Anterior cingulate cortex (tissue), 58 donors: ENCODE measurements around the gene PIK3R1.
"Not testable (repeated sequence)": the region's sequence is repeated elsewhere in the genome, so short reads cannot be mapped to it uniquely, and the experiment has no call there.

Source experiments
- DNase-seq, 58 donors: peaks; one replicate each; lab custom pipeline; 2025; lab: John Stamatoyannopoulos, UW

Gene PIK3R1

DNA sequence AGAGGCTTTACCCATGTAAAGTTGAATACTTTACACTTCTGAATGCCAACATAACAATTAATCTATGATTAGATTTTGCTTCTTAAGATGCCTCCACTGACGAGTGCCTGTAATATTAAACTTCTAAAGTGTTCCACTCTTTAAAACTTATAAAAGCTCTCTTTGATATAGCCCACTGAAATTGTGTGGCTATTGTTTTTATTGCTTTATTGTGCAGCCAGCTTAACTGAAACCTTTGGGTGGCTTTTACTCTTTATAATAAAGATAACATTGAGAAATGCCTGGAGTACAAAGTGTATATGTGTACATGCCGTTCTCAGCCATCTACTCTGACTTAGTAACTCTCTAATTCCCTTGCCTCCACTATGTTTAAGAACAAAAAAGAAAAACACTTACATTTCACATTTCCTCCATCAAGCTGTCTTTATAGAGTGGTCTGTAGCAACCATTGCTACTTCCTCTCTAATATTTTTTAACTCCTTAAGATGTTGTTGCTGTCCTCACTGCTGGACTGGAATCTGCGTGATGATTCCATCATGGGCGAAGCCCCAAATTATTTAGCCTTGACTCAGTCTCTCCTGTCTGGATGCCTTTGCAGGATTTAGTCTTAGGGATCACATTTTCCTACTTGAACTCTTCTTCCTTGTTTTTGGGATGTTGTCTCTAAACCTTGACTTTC, 9.1 kb downstream of the PIK3R1 start:
- no peak for DNase-seq

DNA sequence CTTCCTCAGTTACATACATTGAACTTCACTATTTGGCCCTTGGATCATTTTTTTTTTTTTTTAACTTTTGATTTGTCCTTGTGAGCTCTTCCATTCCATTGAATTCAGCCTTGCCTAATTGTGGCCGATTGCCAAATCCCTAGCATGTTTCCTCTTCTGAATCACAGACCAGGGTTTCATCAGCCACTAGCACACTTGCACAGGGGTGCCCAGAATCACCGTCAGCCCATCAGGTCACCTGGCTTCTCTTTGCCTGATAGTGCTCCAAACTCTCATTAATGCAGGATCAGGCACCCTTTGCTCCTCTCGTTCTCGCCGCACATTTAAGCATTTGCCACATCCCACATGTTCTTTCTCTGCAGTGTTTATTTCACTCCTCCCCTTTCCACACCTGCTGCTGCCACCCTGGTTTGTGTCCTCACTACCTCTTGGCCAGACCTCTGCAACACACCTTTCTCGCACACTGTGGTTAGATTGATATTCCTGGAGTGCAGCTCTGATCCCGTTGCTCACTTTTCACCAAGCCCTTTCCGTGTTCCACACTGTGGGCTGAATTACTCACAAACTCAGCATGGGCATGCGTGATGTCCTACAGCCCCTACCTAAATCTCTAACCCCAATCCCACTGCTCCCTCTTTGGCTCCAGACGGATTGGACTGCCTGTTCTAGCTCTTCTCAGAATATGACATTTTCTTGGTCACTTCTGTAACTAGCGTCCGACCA, 9.8 kb downstream of the PIK3R1 start:
- peak in 3 of 58 donors; percentile 21 to 65 (median 23) for DNase-seq

GRCh38 chr5:68225911-68226545, 10.5 kb downstream of the PIK3R1 start:
- no peak for DNase-seq

DNA sequence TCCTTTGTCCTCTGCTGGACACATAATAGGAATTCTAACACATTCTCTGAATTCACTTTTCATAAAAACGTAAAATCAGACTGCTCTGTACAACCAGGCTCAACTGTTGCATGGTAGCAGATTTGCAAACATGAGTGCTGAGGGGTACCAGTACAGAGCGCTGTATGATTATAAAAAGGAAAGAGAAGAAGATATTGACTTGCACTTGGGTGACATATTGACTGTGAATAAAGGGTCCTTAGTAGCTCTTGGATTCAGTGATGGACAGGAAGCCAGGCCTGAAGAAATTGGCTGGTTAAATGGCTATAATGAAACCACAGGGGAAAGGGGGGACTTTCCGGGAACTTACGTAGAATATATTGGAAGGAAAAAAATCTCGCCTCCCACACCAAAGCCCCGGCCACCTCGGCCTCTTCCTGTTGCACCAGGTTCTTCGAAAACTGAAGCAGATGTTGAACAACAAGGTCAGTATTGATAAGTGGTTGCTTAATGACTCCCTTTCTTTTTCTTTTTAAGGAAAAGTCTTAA, 11.1 kb downstream of the PIK3R1 start:
- DNase-seq = no peak

DNA sequence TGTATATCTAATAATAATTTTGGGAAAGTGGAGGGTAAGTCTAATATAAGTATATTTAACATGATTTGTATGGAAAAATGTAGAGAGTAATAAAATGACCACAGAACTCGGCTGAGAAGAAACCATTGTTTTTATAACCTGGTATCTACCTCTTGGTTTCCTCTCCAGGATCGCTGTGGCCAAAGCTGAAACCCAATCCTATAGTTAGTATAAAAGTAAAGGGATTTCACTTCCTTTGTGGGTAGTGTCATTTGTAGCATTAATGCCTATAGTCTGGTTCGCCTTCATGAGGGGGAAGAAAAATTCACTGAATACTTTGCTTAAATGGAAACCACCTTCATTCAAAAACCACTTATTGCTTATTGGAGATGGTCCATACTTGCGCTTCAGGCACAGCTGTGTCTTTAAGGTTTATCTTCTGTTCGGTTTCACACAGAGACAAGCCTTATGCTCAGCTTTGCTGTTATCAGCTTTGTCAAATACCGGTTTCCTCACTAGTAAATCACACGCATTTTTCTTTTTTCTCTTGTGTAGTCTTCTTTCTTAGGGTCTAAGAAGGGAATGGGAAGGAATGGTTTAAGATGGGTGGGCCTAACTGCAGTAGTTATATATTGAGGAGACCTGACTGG, 12.1 kb downstream of the PIK3R1 start:
- no peak for DNase-seq

- DNase-seq = no peak
These were observed 13.9 kb downstream of the PIK3R1 start for GRCh38 chr5:68229416-68229815.

- peak in 4 of 58 donors; percentile 16 to 40 (median 28) for DNase-seq
These were observed 14.7 kb downstream of the PIK3R1 start for GRCh38 chr5:68230285-68230684.

DNA sequence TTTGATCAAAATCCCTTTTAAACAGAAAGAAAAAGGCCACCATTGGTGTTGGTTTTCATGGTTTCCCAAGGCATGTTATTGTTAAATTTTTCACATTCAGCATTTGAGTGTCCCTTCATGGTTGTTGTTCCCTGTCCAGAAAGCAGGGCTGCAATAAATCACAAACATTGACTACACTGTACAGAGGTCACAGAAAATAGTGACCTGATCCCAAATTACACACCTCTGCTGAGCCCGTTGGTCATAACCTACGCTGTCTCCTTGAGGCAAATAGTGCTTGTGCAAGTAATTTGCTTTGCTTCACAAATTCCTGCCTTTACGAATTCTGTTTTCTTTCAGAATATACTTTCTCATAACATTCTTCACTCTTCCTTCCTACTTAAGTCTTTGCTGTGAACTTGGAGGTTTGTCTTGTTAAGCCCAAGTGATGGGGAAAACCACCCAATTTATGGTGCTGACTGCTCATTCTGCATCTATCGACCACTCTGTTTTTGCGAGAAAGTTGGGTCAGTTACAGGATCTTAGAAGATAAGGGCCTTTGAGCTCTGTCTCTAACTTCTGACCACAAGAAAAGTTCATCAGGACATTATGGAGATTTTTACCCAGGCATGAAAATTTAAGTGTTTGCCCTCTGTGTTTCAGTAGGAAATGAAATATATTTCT, 16.0 kb downstream of the PIK3R1 start:
- no peak for DNase-seq

GRCh38 chr5:68232277-68232676, 16.7 kb downstream of the PIK3R1 start:
- no peak for DNase-seq

DNA sequence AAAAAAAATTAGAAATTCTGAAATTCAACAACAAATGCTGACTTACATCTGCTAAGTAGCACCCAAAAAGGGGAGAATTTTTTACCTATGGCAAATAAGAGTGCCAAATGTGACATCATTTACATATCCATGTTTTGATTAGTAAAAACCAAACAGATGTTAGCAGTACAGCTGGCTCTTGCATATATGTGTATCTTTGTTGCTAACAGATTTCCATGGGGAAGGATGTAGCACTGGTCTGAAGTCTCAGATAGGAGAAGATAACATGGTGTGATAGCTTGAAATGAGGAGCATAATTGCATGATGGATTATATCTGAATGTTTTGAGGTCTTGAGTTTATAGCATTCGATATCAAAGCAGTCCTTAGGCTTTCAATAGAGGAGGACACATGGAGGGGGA, 17.5 kb downstream of the PIK3R1 start:
- no peak for DNase-seq

GRCh38 chr5:68235229-68235628, 19.7 kb downstream of the PIK3R1 start:
- not testable (repeated sequence) for DNase-seq

DNA sequence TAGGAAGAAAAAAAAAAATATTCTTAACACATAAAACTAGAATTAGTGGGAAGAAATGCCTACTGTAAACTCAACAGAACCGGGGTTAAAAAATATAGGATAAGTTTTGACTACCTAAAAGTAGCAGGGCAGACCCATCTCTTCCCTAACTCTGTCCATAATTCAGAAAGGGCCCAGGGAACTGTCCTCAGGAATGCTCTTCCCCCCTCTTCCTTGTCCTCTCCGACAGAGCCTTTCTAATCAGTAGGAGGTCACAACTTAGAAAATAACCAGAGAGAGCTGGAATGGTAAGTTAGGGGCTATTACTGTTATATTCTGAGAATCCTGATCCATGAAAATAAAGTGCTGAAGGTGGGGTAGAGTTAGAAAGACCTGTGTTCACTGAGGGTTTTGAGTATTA, 22.2 kb downstream of the PIK3R1 start:
- DNase-seq = no peak

- DNase-seq = peak in 20 of 58 donors; percentile 7 to 69 (median 42)
These were observed 23.9 kb downstream of the PIK3R1 start for GRCh38 chr5:68239487-68239886.

GRCh38 chr5:68240202-68240601, 24.6 kb downstream of the PIK3R1 start:
- no peak for DNase-seq

DNA sequence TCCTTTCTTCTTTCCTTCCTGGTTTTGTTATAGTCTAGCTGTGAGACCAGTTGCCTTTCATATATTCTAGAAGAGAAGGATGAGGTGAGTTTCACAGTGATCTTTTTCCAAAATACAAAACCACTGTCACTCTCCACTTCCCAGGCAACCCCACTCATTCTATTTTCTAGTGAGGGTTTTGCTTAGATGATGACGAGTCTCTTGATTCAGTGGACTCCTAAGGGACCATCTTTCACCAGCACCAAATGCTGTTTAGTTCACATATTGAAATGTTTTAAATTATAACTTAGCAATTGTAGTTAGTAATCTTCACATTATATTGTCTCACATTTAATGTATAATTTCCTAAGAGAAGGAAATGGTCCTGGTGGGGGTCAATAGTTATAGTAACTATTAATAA, 25.2 kb downstream of the PIK3R1 start:
- DNase-seq = no peak

DNA sequence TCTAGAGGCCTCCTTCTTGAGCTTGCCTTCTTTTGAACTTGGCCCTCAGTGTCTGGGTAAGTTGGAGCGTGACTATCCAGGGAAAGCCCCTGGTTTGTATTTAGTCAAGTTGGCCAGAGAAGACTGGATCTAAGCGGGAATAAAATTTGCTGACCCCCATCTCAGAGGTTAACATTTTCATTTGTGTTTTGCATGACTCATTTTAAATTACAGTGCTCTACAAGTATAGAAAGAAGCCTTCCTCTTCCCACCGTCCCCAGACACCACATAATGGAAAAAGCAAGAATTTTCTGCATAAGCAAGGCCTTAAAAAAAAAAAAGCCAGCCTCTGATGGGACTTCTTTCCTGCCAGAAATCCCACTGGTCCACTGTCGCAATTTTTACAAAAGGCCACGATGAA, 27.2 kb downstream of the PIK3R1 start:
- no peak for DNase-seq

GRCh38 chr5:68243251-68243650, 27.7 kb downstream of the PIK3R1 start:
- no peak for DNase-seq

DNA sequence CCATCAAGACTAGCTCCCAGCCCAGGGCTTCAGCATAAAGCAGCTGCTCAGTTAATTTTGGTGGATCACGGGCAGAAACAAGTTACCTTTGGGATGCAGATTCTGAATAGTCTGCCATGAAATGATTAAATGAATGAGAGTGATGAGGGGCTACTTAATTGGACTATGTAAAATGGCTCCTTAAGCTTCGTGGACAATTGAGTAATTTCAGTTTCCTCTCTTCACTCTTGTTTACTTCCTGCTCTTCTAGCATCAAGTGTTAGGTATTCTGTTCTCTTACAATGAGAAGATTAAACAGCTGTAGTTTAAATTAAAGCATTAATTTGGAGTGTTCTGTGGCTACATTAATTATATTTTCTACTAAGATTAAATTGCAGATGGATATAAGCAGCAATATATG, 28.1 kb downstream of the PIK3R1 start:
- no peak for DNase-seq

DNA sequence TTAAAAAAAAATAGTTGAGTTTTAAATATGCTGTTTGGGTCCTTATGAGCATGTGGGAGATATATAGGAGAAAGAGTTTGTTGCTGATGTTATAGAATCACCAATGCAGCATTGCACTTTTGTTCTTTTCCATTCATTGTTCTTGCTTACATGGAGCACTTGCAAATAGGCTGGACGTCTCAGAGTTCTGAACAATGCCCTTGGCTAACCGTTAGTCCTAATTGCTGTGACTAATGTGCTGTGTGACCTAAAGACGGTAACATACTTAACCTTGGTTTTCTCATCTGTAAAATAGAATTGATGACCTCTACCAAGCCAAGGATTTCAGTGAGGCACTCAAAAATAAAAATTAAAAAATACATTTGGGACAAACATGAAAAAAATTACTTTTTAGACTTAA, 29.8 kb downstream of the PIK3R1 start:
- DNase-seq = no peak

DNA sequence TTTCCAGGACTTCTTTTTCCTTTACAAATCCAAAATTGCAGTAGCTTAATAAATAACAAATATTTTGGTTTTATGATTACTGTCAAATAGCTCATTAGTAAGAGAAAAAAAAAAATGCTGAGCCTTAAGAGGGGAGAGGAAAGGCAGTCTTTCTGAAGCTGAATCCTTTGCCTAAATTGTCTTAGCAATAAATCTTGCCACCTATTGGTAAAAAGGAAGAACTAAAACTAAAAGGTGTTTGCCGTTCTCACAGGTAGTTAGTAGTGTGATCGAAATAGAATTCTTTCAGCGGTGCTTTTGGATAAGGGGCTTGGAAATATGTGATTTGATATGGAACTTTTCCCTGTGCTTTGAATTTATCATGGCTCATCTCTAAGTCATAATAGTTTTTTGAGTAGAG, 31.2 kb downstream of the PIK3R1 start:
- DNase-seq = no peak
